B cell (primary cell): ENCODE measurements around the gene CDK19. TPM values are rescaled to one million over a fixed set of nuclear protein-coding genes. Genes with fewer than 3 reads are reported as not detected.

Source experiments
- ATAC-seq: fragments of 200-7000 bp; cut with Tn5 transposase; one replicate; pipeline ENCODE4 v1.10.0; 2021; ENCODE audit warnings: low read depth, mild to moderate bottlenecking, moderate number of reproducible peaks, moderate library complexity
- CTCF ChIA-PET: fragments of 350-600 bp; sonication (Branson Sonifier 250); formaldehyde crosslinking; loops from one replicate; lab custom pipeline; 2021; ENCODE audit warnings: antibody characterized with exemption, inconsistent platforms; lab: Charles Lee
- POLR2A ChIA-PET: fragments of 350-600 bp; sonication (Branson Sonifier 250); formaldehyde crosslinking; loops from one replicate; lab custom pipeline; 2021; ENCODE audit warnings: antibody characterized with exemption; lab: Charles Lee
- DNase-seq: peaks from one replicate; pipeline ENCODE4 v3.0.0; 2013
- H2AFZ ChIP-seq: 2 replicates; pipeline ENCODE4 v1.6.1; 2012; ENCODE audit warnings: mild to moderate bottlenecking, low read depth, low read length; ENCODE audit not compliant: insufficient read depth, poor library complexity, severe bottlenecking
- H3K27ac ChIP-seq, 2 donors: 1 replicate in 1 of 2; 2 replicates in 1 of 2; pipeline ENCODE4 v1.5.1; 2012 to 2013; ENCODE audit warnings: low read length in 2 of 2, mild to moderate bottlenecking in 2 of 2, moderate library complexity in 1 of 2
- H3K27me3 ChIP-seq, 4 experiments: fragments of 200-600 bp in 1 of 4; sonication (generic) in 1 of 4; replicated peaks in 1 of 4; 1 replicate in 2 of 4; 2 replicates in 2 of 4; pipeline versions ENCODE4 v1.6.1 to v1.7.0; 2013 to 2016; ENCODE audit warnings: low read length in 3 of 4, mild to moderate bottlenecking in 2 of 4, mixed read lengths in 1 of 4, moderate library complexity in 1 of 4; ENCODE audit not compliant: insufficient read depth in 4 of 4, control insufficient read depth in 3 of 4; ENCODE audit errors: control extremely low read depth in 1 of 4
- H3K36me3 ChIP-seq, 2 experiments: replicated peaks in 1 of 2; 1 replicate in 1 of 2; 2 replicates in 1 of 2; pipeline versions ENCODE4 v1.6.1 to v1.7.1; 2013; ENCODE audit warnings: low read length in 1 of 2; ENCODE audit not compliant: insufficient read depth in 2 of 2, control insufficient read depth in 1 of 2; ENCODE audit errors: control extremely low read depth in 1 of 2, extremely low read depth in 1 of 2
- H3K4me1 ChIP-seq, 2 donors: fragments of 200-600 bp in 1 of 2; sonication (generic) in 1 of 2; 1 replicate in 1 of 2; 2 replicates in 1 of 2; pipeline versions ENCODE4 v1.5.1 to v1.6.1; 2013 to 2017; ENCODE audit warnings: low read length in 2 of 2; ENCODE audit not compliant: control insufficient read depth in 2 of 2, insufficient read depth in 2 of 2
- H3K4me2 ChIP-seq: replicated peaks from 2 replicates; pipeline ENCODE3; 2012; ENCODE audit warnings: mild to moderate bottlenecking, low read depth, low read length; ENCODE audit not compliant: poor library complexity, severe bottlenecking
- H3K4me3 ChIP-seq, 5 experiments: fragments of 200-600 bp in 1 of 5; sonication (generic) in 1 of 5; 1 replicate in 3 of 5; 2 replicates in 2 of 5; pipeline versions ENCODE4 v1.5.1 to v1.7.0; 2011 to 2016; ENCODE audit warnings: low read length in 4 of 5, mild to moderate bottlenecking in 4 of 5, low read depth in 2 of 5, control low read depth in 1 of 5, moderate library complexity in 1 of 5; ENCODE audit not compliant: insufficient read depth in 1 of 5; ENCODE audit errors: control extremely low read depth in 1 of 5, extremely low read depth in 1 of 5
- H3K79me2 ChIP-seq: fragments of 200-600 bp; sonication (generic); one replicate; pipeline ENCODE4 v1.6.0; 2016; ENCODE audit warnings: low read length; ENCODE audit not compliant: control insufficient read depth, insufficient read depth
- H3K9ac ChIP-seq: fragments of 200-600 bp; sonication (generic); 2 replicates; pipeline ENCODE4 v1.6.1; 2017; ENCODE audit warnings: mild to moderate bottlenecking, low read length, moderate library complexity
- H3K9me3 ChIP-seq, 3 donors: one replicate each; pipeline versions ENCODE4 v1.6.1 to v1.7.1; 2013; ENCODE audit warnings: low read length in 2 of 3; ENCODE audit not compliant: control insufficient read depth in 2 of 3, insufficient read depth in 1 of 3; ENCODE audit errors: control extremely low read depth in 1 of 3
- H4K20me1 ChIP-seq: 2 replicates; pipeline ENCODE4 v1.6.0; 2012; ENCODE audit warnings: mild to moderate bottlenecking, low read length; ENCODE audit not compliant: insufficient read depth, control insufficient read depth, poor library complexity, severe bottlenecking
- H3K27ac Mint-ChIP-seq: one replicate; pipeline ENCODE4 v1.8.0; 2021; ENCODE audit warnings: mixed read lengths
- H3K27me3 Mint-ChIP-seq: one replicate; pipeline ENCODE4 v1.8.0; 2021; ENCODE audit warnings: mixed read lengths
- H3K4me1 Mint-ChIP-seq: one replicate; pipeline ENCODE4 v1.8.0; 2021; ENCODE audit warnings: mixed read lengths
- H3K4me3 Mint-ChIP-seq: one replicate; pipeline ENCODE4 v1.8.0; 2021; ENCODE audit warnings: mixed read lengths
- H3K9me3 Mint-ChIP-seq: one replicate; pipeline ENCODE4 v1.8.0; 2022; ENCODE audit warnings: mixed read lengths; ENCODE audit not compliant: insufficient read depth
- CTCF ChIP-seq: fragments of 200-600 bp; IDR thresholded peaks from one replicate; pipeline ENCODE4 v1.8.0; 2022; ENCODE audit warnings: antibody characterized with exemption, mild to moderate bottlenecking
- EZH2 ChIP-seq: IDR thresholded peaks from 2 replicates; pipeline ENCODE4 v1.6.1; 2012; ENCODE audit warnings: borderline replicate concordance, low read depth, mild to moderate bottlenecking, moderate library complexity, low read length; ENCODE audit not compliant: insufficient read depth, poor library complexity, severe bottlenecking
- WGBS: methylation state at CpG from one replicate; pipeline ENCODE4 v1.1.5; 2013; ENCODE audit warnings: missing lambda C conversion rate; ENCODE audit not compliant: insufficient coverage; 5-methylcytosine and 5-hydroxymethylcytosine counted together
- intact Hi-C: fragments of 100-400 bp; cut with micrococcal nuclease; formaldehyde crosslinking; loops from one replicate; pipeline ENCODE4 v1.10.0; 2022
- polyA plus RNA-seq: library from polyadenylated mRNA; depleted of rRNA; stranded (reverse); fragments of >200 nt; gene quantifications from 2 replicates; pipeline ENCODE4 v1.2.3, GENCODE V29; 2012
- total RNA-seq, 2 donors: library from RNA; stranded (reverse); fragments of 120-200 nt in 1 of 2; gene quantifications; 1 replicate in 1 of 2; 2 replicates in 1 of 2; pipeline versions ENCODE4 v1.2.3 to v1.2.4, GENCODE V29; 2013 to 2022

The CDK19 gene
- total and polyA plus RNA-seq, 2 donors (not counting 1 experiment from before 2014, with no cell fraction given): 8.7 to 44.8 TPM

GRCh38 chr6:110687326-110687725, 127.9 kb downstream of the CDK19 start:
- Histone ChIP-seq H3K4me1 (peaks cover 14 to 21% of the 10 kb centered on the region in 2 donors), H3K79me2 (peaks cover 14% of the 10 kb centered on the region), H3K4me3 (no peak overlapping the region), H3K27ac (no peak overlapping the region), H3K27me3 (no peaks in the 10 kb centered on the region), H4K20me1 (peaks cover 10% of the 10 kb centered on the region), H3K4me2 (no peak overlapping the region), H3K9ac (no peak overlapping the region), H3K36me3 (no peaks in the 10 kb centered on the region), H3K9me3 (no peaks in the 10 kb centered on the region), H2AFZ (no peak overlapping the region)
- Mint-ChIP-seq H3K27ac (no peak overlapping the region), H3K27me3 (no peaks in the 10 kb centered on the region), H3K9me3 (no peaks in the 10 kb centered on the region), H3K4me3 (no peak overlapping the region), H3K4me1 (peaks cover 27% of the 10 kb centered on the region)
- no CpG with 5 or more reads among the region's 1 CpG for WGBS
- no peak for TF ChIP-seq EZH2
- no peak for TF ChIP-seq CTCF
- intact Hi-C loops: no loop called here
- POLR2A ChIA-PET: interaction anchor here (0.6 kb wide), 1 partner anchor 189 kb away, joined by 4 read pairs; no protein-coding TSS in a partner anchor
- no peak for DNase-seq
- CTCF ChIA-PET: interaction anchor here (1.0 to 1.5 kb wide), 5 partner anchors 186 to 263 kb away, joined by 3 to 6 read pairs (median 3); no protein-coding TSS in a partner anchor
- ATAC-seq: no peak

- Histone ChIP-seq H3K4me2 (no peak overlapping the region), H3K4me3 (no peak overlapping the region), H3K36me3 (no peaks in the 10 kb centered on the region), H4K20me1 (no peaks in the 10 kb centered on the region), H2AFZ (no peak overlapping the region), H3K9me3 (no peaks in the 10 kb centered on the region), H3K9ac (no peak overlapping the region), H3K27ac (no peak overlapping the region), H3K27me3 (no peaks in the 10 kb centered on the region), H3K79me2 (peaks cover 18% of the 10 kb centered on the region), H3K4me1 (peaks cover 9 to 12% of the 10 kb centered on the region in 2 donors)
- intact Hi-C loops: no loop called here
- ATAC-seq (no peak), DNase-seq (no peak)
- TF ChIP-seq CTCF (no peak), EZH2 (no peak)
- POLR2A ChIA-PET: interaction anchor here (1.6 kb wide), 1 partner anchor 191 kb away, joined by 8 read pairs; the partner anchor contains the start of gene AMD1
- WGBS: no CpG with 5 or more reads among the region's 3 CpGs
- no peak overlapping the region for H3K27ac Mint-ChIP-seq
- H3K4me3 Mint-ChIP-seq: no peak overlapping the region
- no peaks in the 10 kb centered on the region for H3K9me3 Mint-ChIP-seq
- CTCF ChIA-PET: interaction anchor here (0.7 to 9.1 kb wide), 22 partner anchors 8 to 964 kb away, joined by 3 to 190 read pairs (median 8); partner anchors contain the start of genes AMD1, CDK19 and RPF2
- no peaks in the 10 kb centered on the region for H3K27me3 Mint-ChIP-seq
- peaks cover 17% of the 10 kb centered on the region for H3K4me1 Mint-ChIP-seq
These were observed 132.0 kb downstream of the CDK19 start for GRCh38 chr6:110683241-110683640.
